Breast epithelium (tissue), 3 donors: Measurements from ENCODE around the gene ADGRF1.

Experiments
- POLR2AphosphoS5 ChIP-seq, 3 donors: sonication (generic); formaldehyde crosslinking; IDR thresholded peaks; one replicate each; pipeline ENCODE4 v1.6.1; 2017; ENCODE audit warnings: antibody characterized with exemption in 3 of 3
- TF ChIP-seq, protein P1 (sequence below), 3 donors: fragments of 450-650 bp; IDR thresholded peaks; one replicate each; pipeline ENCODE4 v1.5.1; 2016 to 2017; ENCODE audit warnings: antibody characterized with exemption in 3 of 3, mild to moderate bottlenecking in 3 of 3, moderate library complexity in 3 of 3

DNA sequence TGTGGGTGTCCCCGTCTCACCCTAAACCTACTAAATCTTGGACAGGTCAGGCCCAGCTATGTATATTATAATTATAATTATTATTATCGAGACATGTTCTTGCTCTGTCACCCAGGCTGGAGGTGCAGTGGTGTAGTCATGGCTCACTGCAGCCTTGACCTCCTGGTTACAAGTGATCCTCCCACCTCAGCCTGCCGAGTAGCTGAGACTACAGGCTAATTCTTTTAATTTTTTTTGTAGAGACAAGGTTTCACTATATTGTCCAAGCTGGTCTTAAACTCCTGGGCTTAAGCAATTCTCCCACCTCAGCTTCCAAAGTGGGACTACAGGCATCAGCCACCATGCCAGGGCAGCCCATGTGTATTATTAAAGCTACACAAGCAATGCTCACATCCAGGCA is 10.5 kb downstream of the ADGRF1 start:
- TF ChIP-seq, protein P1, sequence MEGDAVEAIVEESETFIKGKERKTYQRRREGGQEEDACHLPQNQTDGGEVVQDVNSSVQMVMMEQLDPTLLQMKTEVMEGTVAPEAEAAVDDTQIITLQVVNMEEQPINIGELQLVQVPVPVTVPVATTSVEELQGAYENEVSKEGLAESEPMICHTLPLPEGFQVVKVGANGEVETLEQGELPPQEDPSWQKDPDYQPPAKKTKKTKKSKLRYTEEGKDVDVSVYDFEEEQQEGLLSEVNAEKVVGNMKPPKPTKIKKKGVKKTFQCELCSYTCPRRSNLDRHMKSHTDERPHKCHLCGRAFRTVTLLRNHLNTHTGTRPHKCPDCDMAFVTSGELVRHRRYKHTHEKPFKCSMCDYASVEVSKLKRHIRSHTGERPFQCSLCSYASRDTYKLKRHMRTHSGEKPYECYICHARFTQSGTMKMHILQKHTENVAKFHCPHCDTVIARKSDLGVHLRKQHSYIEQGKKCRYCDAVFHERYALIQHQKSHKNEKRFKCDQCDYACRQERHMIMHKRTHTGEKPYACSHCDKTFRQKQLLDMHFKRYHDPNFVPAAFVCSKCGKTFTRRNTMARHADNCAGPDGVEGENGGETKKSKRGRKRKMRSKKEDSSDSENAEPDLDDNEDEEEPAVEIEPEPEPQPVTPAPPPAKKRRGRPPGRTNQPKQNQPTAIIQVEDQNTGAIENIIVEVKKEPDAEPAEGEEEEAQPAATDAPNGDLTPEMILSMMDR (IDR thresholded peaks at IDR 0.05), result no peak
- no peak for TF ChIP-seq POLR2AphosphoS5 (IDR thresholded peaks at IDR 0.05)
